Cortex of kidney (tissue), 1 donor: ENCODE results near the gene PDZRN4.
"Not testable (repeated sequence)": the region's sequence is repeated elsewhere in the genome, so short reads cannot be mapped to it uniquely, and the experiment has no call there.

Experiments used
- DNase-seq: peaks from one replicate; lab custom pipeline; 2025; lab: John Stamatoyannopoulos, UW

PDZRN4 gene

GRCh38 chr12:41213648-41214047 lies 25.5 kb downstream of the PDZRN4 start:
- DNase-seq = no peak

- no peak for DNase-seq
These were observed 29.6 kb downstream of the PDZRN4 start for GRCh38 chr12:41217727-41218126.

GRCh38 chr12:41220931-41221330 lies 32.8 kb downstream of the PDZRN4 start:
- no peak for DNase-seq

GRCh38 chr12:41221491-41221890 lies 33.4 kb downstream of the PDZRN4 start:
- no peak for DNase-seq

- DNase-seq = no peak
These were observed 35.5 kb downstream of the PDZRN4 start for GRCh38 chr12:41223600-41223999.

GRCh38 chr12:41224066-41224465 lies 35.9 kb downstream of the PDZRN4 start:
- DNase-seq = no peak

GRCh38 chr12:41225179-41225578 lies 37.1 kb downstream of the PDZRN4 start:
- no peak for DNase-seq

GRCh38 chr12:41228066-41228820 lies 40.1 kb downstream of the PDZRN4 start:
- DNase-seq = no peak

GRCh38 chr12:41230756-41231155 lies 42.6 kb downstream of the PDZRN4 start:
- no peak for DNase-seq

GRCh38 chr12:41234692-41235091 lies 46.6 kb downstream of the PDZRN4 start:
- DNase-seq = no peak

- DNase-seq = no peak
These were observed 54.5 kb downstream of the PDZRN4 start for GRCh38 chr12:41242603-41243002.

GRCh38 chr12:41248391-41248790 lies 60.3 kb downstream of the PDZRN4 start:
- DNase-seq = no peak

- DNase-seq = no peak
These were observed 62.6 kb downstream of the PDZRN4 start for GRCh38 chr12:41250748-41251147.

- DNase-seq = no peak
These were observed 66.1 kb downstream of the PDZRN4 start for GRCh38 chr12:41254004-41254914.

- not testable (repeated sequence) for DNase-seq
These were observed 75.1 kb downstream of the PDZRN4 start for GRCh38 chr12:41263196-41263595.

GRCh38 chr12:41264281-41264680 lies 76.2 kb downstream of the PDZRN4 start:
- DNase-seq = no peak

- DNase-seq = no peak
These were observed 80.9 kb downstream of the PDZRN4 start for GRCh38 chr12:41269056-41269455.

- DNase-seq = no peak
These were observed 83.4 kb downstream of the PDZRN4 start for GRCh38 chr12:41271489-41271888.

- no peak for DNase-seq
These were observed 86.5 kb downstream of the PDZRN4 start for GRCh38 chr12:41274643-41275042.

- no peak for DNase-seq
These were observed 89.2 kb downstream of the PDZRN4 start for GRCh38 chr12:41277100-41277945.

GRCh38 chr12:41277946-41278267 lies 89.8 kb downstream of the PDZRN4 start:
- no peak for DNase-seq

GRCh38 chr12:41280341-41281095 lies 92.4 kb downstream of the PDZRN4 start:
- DNase-seq = not testable (repeated sequence)
